ENCODE results near the gene PSME4. TPM values are rescaled to one million over a fixed set of nuclear protein-coding genes. Genes with fewer than 3 reads are reported as not detected.

PSME4 gene
- total and polyA plus RNA-seq, 2 experiments from 2014 or later = 44.7 to 98.6 TPM

GRCh38 chr2:53913721-53914120 lies 57.1 kb downstream of the PSME4 start (continued):
- TF ChIP-seq ZNF462 (CRISPR knock-in tag; IDR thresholded peaks at IDR 0.05) (no peak), REST (IDR thresholded peaks at IDR 0.05; ENCODE audit: unreplicated experiment) (no peak), EZH2 (IDR thresholded peaks at IDR 0.05; ENCODE audit: low read depth, unreplicated experiment) (no peak), POLR2AphosphoS5 (IDR thresholded peaks at IDR 0.05; ENCODE audit: low read depth) (no peak), EZH2phosphoT487 (IDR thresholded peaks at IDR 0.05; ENCODE audit: unreplicated experiment) (no peak), JUNB (IDR thresholded peaks at IDR 0.05; ENCODE audit: unreplicated experiment) (no peak), ZNF114 (CRISPR knock-in tag; IDR thresholded peaks at IDR 0.05) (no peak), ZNF331 (CRISPR knock-in tag; IDR thresholded peaks at IDR 0.05; ENCODE audit: low read depth) (no peak), NANOG (IDR thresholded peaks at IDR 0.05; ENCODE audit: borderline replicate concordance) (no peak)
- TF ChIP-seq, protein P1, sequence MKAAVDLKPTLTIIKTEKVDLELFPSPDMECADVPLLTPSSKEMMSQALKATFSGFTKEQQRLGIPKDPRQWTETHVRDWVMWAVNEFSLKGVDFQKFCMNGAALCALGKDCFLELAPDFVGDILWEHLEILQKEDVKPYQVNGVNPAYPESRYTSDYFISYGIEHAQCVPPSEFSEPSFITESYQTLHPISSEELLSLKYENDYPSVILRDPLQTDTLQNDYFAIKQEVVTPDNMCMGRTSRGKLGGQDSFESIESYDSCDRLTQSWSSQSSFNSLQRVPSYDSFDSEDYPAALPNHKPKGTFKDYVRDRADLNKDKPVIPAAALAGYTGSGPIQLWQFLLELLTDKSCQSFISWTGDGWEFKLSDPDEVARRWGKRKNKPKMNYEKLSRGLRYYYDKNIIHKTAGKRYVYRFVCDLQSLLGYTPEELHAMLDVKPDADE (IDR thresholded peaks at IDR 0.05) = no peak

All from GM23338 (cell line).